Loucy (cell line): ENCODE data around the gene IFIT1B.

Experiments
- CTCF ChIP-seq: fragments of 200-600 bp; sonication (generic); conservative IDR thresholded peaks from 2 replicates; pipeline ENCODE4 v1.5.1; 2014; ENCODE audit warnings: mild to moderate bottlenecking, antibody characterized with exemption, low read length
- EZH2phosphoT487 ChIP-seq: fragments of 200-600 bp; IDR thresholded peaks from 2 replicates; pipeline ENCODE4 v1.6.1; 2018; ENCODE audit warnings: antibody characterized with exemption, mild to moderate bottlenecking, moderate library complexity, borderline replicate concordance

- TF ChIP-seq CTCF (no peak), EZH2phosphoT487 (no peak)
Measured at GRCh38 chr10:89344156-89344555, 33.7 kb upstream of the IFIT1B start.
